GM12801 (cell line): ENCODE measurements around the gene SYT2.

ENCODE experiments used
- CTCF ChIP-seq: IDR thresholded peaks from one replicate; pipeline ENCODE4 v1.5.1; 2011; ENCODE audit warnings: control low read depth; ENCODE audit not compliant: insufficient read length; ENCODE audit errors: extremely low read depth

Gene SYT2

GRCh38 chr1:202632241-202632640 is 78.0 kb downstream of the SYT2 start:
- TF ChIP-seq CTCF: no peak

GRCh38 chr1:202631076-202631923 is 79.0 kb downstream of the SYT2 start:
- no peak for TF ChIP-seq CTCF

GRCh38 chr1:202630541-202630940 is 79.7 kb downstream of the SYT2 start:
- no peak for TF ChIP-seq CTCF

GRCh38 chr1:202628646-202629215 is 81.5 kb downstream of the SYT2 start:
- no peak for TF ChIP-seq CTCF

- no peak for TF ChIP-seq CTCF
Observed at GRCh38 chr1:202627841-202628565, 82.3 kb downstream of the SYT2 start.

GRCh38 chr1:202625416-202626360 is 84.6 kb downstream of the SYT2 start:
- TF ChIP-seq CTCF: no peak
